ENCODE data around the gene GARIN5B. TPM values are rescaled to one million over a fixed set of nuclear protein-coding genes. Genes with fewer than 3 reads are reported as not detected.

Gene GARIN5B
- total RNA-seq, 4 donors from 2014 or later, result 0.18 TPM; not detected in 3

- no peak for TF ChIP-seq POLR2A (IDR thresholded peaks at IDR 0.05)
- TF ChIP-seq, protein P1, sequence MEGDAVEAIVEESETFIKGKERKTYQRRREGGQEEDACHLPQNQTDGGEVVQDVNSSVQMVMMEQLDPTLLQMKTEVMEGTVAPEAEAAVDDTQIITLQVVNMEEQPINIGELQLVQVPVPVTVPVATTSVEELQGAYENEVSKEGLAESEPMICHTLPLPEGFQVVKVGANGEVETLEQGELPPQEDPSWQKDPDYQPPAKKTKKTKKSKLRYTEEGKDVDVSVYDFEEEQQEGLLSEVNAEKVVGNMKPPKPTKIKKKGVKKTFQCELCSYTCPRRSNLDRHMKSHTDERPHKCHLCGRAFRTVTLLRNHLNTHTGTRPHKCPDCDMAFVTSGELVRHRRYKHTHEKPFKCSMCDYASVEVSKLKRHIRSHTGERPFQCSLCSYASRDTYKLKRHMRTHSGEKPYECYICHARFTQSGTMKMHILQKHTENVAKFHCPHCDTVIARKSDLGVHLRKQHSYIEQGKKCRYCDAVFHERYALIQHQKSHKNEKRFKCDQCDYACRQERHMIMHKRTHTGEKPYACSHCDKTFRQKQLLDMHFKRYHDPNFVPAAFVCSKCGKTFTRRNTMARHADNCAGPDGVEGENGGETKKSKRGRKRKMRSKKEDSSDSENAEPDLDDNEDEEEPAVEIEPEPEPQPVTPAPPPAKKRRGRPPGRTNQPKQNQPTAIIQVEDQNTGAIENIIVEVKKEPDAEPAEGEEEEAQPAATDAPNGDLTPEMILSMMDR (IDR thresholded peaks at IDR 0.05), result no peak
- Histone ChIP-seq H3K36me3 (no peaks in the 10 kb centered on the region), H3K4me3 (no peak overlapping the region), H3K27me3 (peaks cover 17 to 20% of the 10 kb centered on the region in 2 donors), H3K9me3 (no peaks in the 10 kb centered on the region), H3K4me1 (peaks cover 0 to 14% of the 10 kb centered on the region in 2 donors), H3K27ac (no peak overlapping the region)
- DNase-seq, result no peak
- intact Hi-C loops (cut with DNase I; ENCODE audit: low total_unique reads), result no loop called here
These were observed 5.0 kb upstream of the GARIN5B start for GRCh38 chr19:55368106-55368505.

GRCh38 chr19:55366790-55367189, 3.7 kb upstream of the GARIN5B start:
- intact Hi-C loops (cut with DNase I; ENCODE audit: low total_unique reads), result no loop called here
- H3K27ac ChIP-seq, result no peak overlapping the region
- TF ChIP-seq POLR2A (IDR thresholded peaks at IDR 0.05), result no peak
- TF ChIP-seq, protein P1 (IDR thresholded peaks at IDR 0.05), result no peak
- peaks cover 0 to 14% of the 10 kb centered on the region in 2 donors for H3K4me1 ChIP-seq
- no peak for DNase-seq
- H3K4me3 ChIP-seq, result no peak overlapping the region
- H3K27me3 ChIP-seq, result peaks cover 17 to 20% of the 10 kb centered on the region in 2 donors
- H3K36me3 ChIP-seq, result no peaks in the 10 kb centered on the region
- H3K9me3 ChIP-seq, result no peaks in the 10 kb centered on the region

GRCh38 chr19:55365964-55366363, 2.9 kb upstream of the GARIN5B start:
- H3K9me3 ChIP-seq, result no peaks in the 10 kb centered on the region
- intact Hi-C loops (cut with DNase I; ENCODE audit: low total_unique reads), result no loop called here

DNA sequence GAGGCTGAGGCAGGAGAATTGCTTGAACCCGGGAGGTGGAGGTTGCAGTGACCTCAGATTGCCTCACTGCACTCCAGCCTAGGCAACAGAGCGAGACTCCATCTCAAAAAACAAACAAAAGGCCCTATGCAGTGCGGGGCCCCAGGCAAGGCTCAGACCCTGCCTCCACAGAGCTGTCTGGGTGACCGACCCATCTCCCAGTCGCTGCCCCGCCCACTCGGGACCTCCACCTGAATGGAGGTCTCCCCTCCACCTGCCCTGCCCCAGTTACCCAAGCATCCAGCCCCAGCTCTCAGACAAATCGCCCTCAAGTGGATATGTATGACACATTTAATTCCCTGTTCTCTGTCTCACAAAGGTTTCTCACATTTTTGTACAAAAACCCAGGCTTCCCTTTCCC, 2.2 kb upstream of the GARIN5B start:
- no peaks in the 10 kb centered on the region for H3K9me3 ChIP-seq
- TF ChIP-seq, protein P1 (IDR thresholded peaks at IDR 0.05), result no peak
- TF ChIP-seq POLR2A (IDR thresholded peaks at IDR 0.05), result no peak
- no peaks in the 10 kb centered on the region for H3K36me3 ChIP-seq
- H3K4me3 ChIP-seq, result no peak overlapping the region
- no peak for DNase-seq
- peaks cover 14 to 15% of the 10 kb centered on the region in 2 donors for H3K27me3 ChIP-seq
- H3K4me1 ChIP-seq, result peaks cover 0 to 13% of the 10 kb centered on the region in 2 donors
- intact Hi-C loops (cut with DNase I; ENCODE audit: low total_unique reads), result no loop called here
- no peak overlapping the region for H3K27ac ChIP-seq

More at GRCh38 chr19:55365964-55366363, 2.9 kb upstream of the GARIN5B start:
- H3K4me1 ChIP-seq, result peaks cover 0 to 14% of the 10 kb centered on the region in 2 donors
- H3K36me3 ChIP-seq, result no peaks in the 10 kb centered on the region
- DNase-seq, result no peak
- H3K27me3 ChIP-seq, result peaks cover 17 to 20% of the 10 kb centered on the region in 2 donors
- no peak overlapping the region for H3K4me3 ChIP-seq
- TF ChIP-seq, protein P1 (IDR thresholded peaks at IDR 0.05), result no peak
- TF ChIP-seq POLR2A (IDR thresholded peaks at IDR 0.05), result no peak
- no peak overlapping the region for H3K27ac ChIP-seq

DNA sequence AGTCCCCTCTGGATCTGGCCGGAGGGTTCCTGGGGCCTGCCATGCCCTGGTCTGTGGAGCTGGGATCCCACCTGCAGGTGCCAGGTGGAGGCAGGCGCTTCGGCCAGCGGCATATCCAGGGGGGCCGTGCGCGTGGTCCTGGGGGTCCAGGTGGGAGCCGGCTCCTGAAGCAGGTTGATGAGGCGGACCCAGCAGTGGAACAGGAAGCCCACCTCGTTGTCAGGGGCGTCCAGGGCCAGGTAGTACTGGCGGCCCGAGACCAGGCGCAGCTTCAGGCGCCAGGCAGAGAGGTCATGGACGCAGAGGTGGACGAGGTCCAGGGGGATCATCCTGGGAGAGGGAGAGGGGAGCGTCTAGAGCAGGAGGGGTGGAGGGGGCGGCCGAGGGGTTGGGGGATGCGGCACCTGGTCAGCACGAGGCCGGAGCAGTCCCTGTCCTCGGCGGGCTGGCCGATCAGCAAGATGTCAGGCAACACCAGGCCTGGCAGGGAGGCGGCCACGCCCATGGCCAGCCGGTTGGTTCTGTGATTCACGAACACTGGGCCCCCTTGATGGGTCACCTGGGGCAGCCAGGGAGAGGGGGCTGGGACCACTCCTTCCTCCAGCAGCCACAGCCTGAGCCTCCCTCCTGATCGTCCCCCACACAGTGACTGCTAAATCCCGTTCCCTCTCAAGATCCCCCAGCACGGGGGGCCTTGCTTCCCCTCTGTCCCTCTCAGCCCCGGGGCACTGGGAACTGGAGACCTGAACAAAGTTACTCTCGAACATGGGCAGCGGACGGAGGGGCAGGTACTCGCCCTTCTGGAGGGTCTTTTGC, 678 bp downstream of the GARIN5B start:
- Histone ChIP-seq H3K36me3 (no peaks in the 10 kb centered on the region), H3K27ac (no peak overlapping the region), H3K9me3 (no peaks in the 10 kb centered on the region), H3K4me1 (no peaks in the 10 kb centered on the region), H3K4me3 (no peak overlapping the region), H3K27me3 (no peaks in the 10 kb centered on the region)
- no peak for TF ChIP-seq POLR2A (IDR thresholded peaks at IDR 0.05)
- TF ChIP-seq, protein P1 (IDR thresholded peaks at IDR 0.05), result no peak
- DNase-seq, result no peak
- intact Hi-C loops (cut with DNase I; ENCODE audit: low total_unique reads), result no loop called here

Data from uterus (tissue), 4 donors.